CD14-positive monocyte (primary cell): ENCODE data around the gene TMEM164. TPM values are rescaled to one million over a fixed set of nuclear protein-coding genes. Genes with fewer than 3 reads are reported as not detected.

Experiments
- DNase-seq, 3 donors: peaks; one replicate each; pipeline ENCODE4 v3.0.0-alpha.2; 2011 to 2022
- H2AFZ ChIP-seq: 2 replicates; pipeline ENCODE4 v1.6.0; 2012; ENCODE audit warnings: mild to moderate bottlenecking, low read depth, low read length, inconsistent platforms; ENCODE audit not compliant: insufficient read depth, poor library complexity, severe bottlenecking
- H3K27ac ChIP-seq, 2 donors: 1 replicate in 1 of 2; 2 replicates in 1 of 2; pipeline ENCODE4 v1.5.1; 2012 to 2013; ENCODE audit warnings: low read length in 2 of 2, control low read depth in 1 of 2, inconsistent platforms in 1 of 2, low read depth in 1 of 2, mild to moderate bottlenecking in 1 of 2
- H3K27me3 ChIP-seq, 2 donors: one replicate each; pipeline versions ENCODE4 v1.6.0 to v1.6.1; 2011 to 2013; ENCODE audit warnings: low read length in 2 of 2; ENCODE audit not compliant: control insufficient read depth in 2 of 2, insufficient read depth in 2 of 2
- H3K36me3 ChIP-seq, 2 donors: replicated peaks in 1 of 2; 1 replicate in 1 of 2; 2 replicates in 1 of 2; pipeline versions ENCODE4 v1.5.1 to v1.6.1; 2012 to 2013; ENCODE audit warnings: low read length in 2 of 2, control low read depth in 1 of 2, inconsistent platforms in 1 of 2, mild to moderate bottlenecking in 1 of 2; ENCODE audit not compliant: insufficient read depth in 2 of 2, control insufficient read depth in 1 of 2
- H3K4me1 ChIP-seq, 2 donors: 1 replicate in 1 of 2; 2 replicates in 1 of 2; pipeline versions ENCODE4 v1.5.1 to v1.6.1; 2012 to 2013; ENCODE audit warnings: low read length in 2 of 2, control low read depth in 1 of 2, inconsistent platforms in 1 of 2, mild to moderate bottlenecking in 1 of 2, moderate library complexity in 1 of 2; ENCODE audit not compliant: insufficient read depth in 2 of 2, control insufficient read depth in 1 of 2
- H3K4me2 ChIP-seq: replicated peaks from 2 replicates; pipeline ENCODE3; 2012; ENCODE audit warnings: low read length, moderate library complexity, mild to moderate bottlenecking; ENCODE audit not compliant: poor library complexity, severe bottlenecking; ENCODE audit errors: extremely low read depth
- H3K4me3 ChIP-seq, 3 experiments: fragments of 200-600 bp in 1 of 3; sonication (generic) in 1 of 3; replicated peaks in 1 of 3; 1 replicate in 2 of 3; 2 replicates in 1 of 3; pipeline ENCODE4 v1.5.1; 2011 to 2013; ENCODE audit warnings: low read length in 3 of 3, mild to moderate bottlenecking in 3 of 3, control low read depth in 2 of 3, low read depth in 2 of 3, inconsistent platforms in 1 of 3, moderate library complexity in 1 of 3
- H3K79me2 ChIP-seq: 2 replicates; pipeline ENCODE4 v1.6.0; 2012; ENCODE audit warnings: mild to moderate bottlenecking, control low read depth, inconsistent platforms, low read length, moderate library complexity; ENCODE audit not compliant: insufficient read depth
- H3K9ac ChIP-seq: 2 replicates; pipeline ENCODE4 v1.6.0; 2017; ENCODE audit warnings: low read length, mild to moderate bottlenecking; ENCODE audit not compliant: insufficient read depth, poor library complexity, severe bottlenecking
- H3K9me3 ChIP-seq, 2 donors: replicated peaks in 1 of 2; 1 replicate in 1 of 2; 2 replicates in 1 of 2; pipeline versions ENCODE4 v1.5.1 to v1.6.1; 2012 to 2013; ENCODE audit warnings: low read length in 2 of 2, control low read depth in 1 of 2; ENCODE audit not compliant: control insufficient read depth in 1 of 2, insufficient read depth in 1 of 2
- H4K20me1 ChIP-seq: 2 replicates; pipeline ENCODE4 v1.6.0; 2012; ENCODE audit warnings: mild to moderate bottlenecking, low read length, control low read depth, moderate library complexity; ENCODE audit not compliant: insufficient read depth
- H3K27ac Mint-ChIP-seq, 7 donors: one replicate each; pipeline ENCODE4 v1.8.0; 2020; ENCODE audit warnings: mild to moderate bottlenecking in 7 of 7, mixed read lengths in 7 of 7, moderate library complexity in 6 of 7, inconsistent platforms in 2 of 7
- H3K27me3 Mint-ChIP-seq, 3 donors: one replicate each; pipeline ENCODE4 v1.8.0; 2021 to 2022; ENCODE audit warnings: low read depth in 3 of 3, mild to moderate bottlenecking in 3 of 3, mixed read lengths in 3 of 3, moderate library complexity in 3 of 3, inconsistent platforms in 1 of 3
- H3K36me3 Mint-ChIP-seq, 2 donors: one replicate each; pipeline ENCODE4 v1.8.0; 2020; ENCODE audit warnings: mixed read lengths in 2 of 2, inconsistent platforms in 1 of 2, mild to moderate bottlenecking in 1 of 2
- H3K4me1 Mint-ChIP-seq: one replicate; pipeline ENCODE4 v1.8.0; 2020; ENCODE audit warnings: mild to moderate bottlenecking, mixed read lengths
- H3K4me3 Mint-ChIP-seq, 2 donors: one replicate each; pipeline ENCODE4 v1.8.0; 2020; ENCODE audit warnings: mild to moderate bottlenecking in 2 of 2, mixed read lengths in 2 of 2, moderate library complexity in 1 of 2
- H3K9me3 Mint-ChIP-seq, 7 donors: one replicate each; pipeline ENCODE4 v1.8.0; 2020 to 2022; ENCODE audit warnings: mixed read lengths in 7 of 7, mild to moderate bottlenecking in 6 of 7, moderate library complexity in 6 of 7, inconsistent platforms in 2 of 7
- WGBS: methylation state at CpG from one replicate; pipeline ENCODE4 v1.1.5; 2013; ENCODE audit warnings: missing lambda C conversion rate; ENCODE audit not compliant: insufficient coverage; 5-methylcytosine and 5-hydroxymethylcytosine counted together
- intact Hi-C, 2 donors: fragments of 100-400 bp; cut with micrococcal nuclease; formaldehyde crosslinking; loops; one replicate each; pipeline versions ENCODE4 v1.15.0 to v1.15.1; 2023
- polyA plus RNA-seq, 3 donors: library from polyadenylated mRNA; depleted of rRNA in 1 of 3; unstranded in 2 of 3; stranded (reverse) in 1 of 3; fragments of 300-500 nt in 2 of 3; fragments of >200 nt in 1 of 3; fragmentation: Illumina TruSeq in 2 of 3; gene quantifications; 1 replicate in 2 of 3; 2 replicates in 1 of 3; pipeline ENCODE4 v1.2.3, GENCODE V29; 2012 to 2021
- TF ChIP-seq, protein P1 (sequence below): fragments of 200-600 bp; IDR thresholded peaks from one replicate; pipeline ENCODE4 v1.8.0; 2022; ENCODE audit warnings: antibody characterized with exemption, mild to moderate bottlenecking

The TMEM164 gene
- polyA plus RNA-seq, 3 donors: 5.3 to 39.5 (median 7.3) TPM

GRCh38 chrX:110004731-110005369 lies 1.9 kb downstream of the TMEM164 start:
- no CpG with 5 or more reads among the region's 3 CpGs for WGBS
- H3K27ac ChIP-seq: peak overlapping the region in 1 of 2 donors; percentile 24
- H3K79me2 ChIP-seq: peaks cover 69% of the 10 kb centered on the region
- H3K4me1 ChIP-seq: peaks cover 57 to 59% of the 10 kb centered on the region in 2 donors
- no peaks in the 10 kb centered on the region for H3K27me3 ChIP-seq
- H3K9me3 ChIP-seq: no peaks in the 10 kb centered on the region
- intact Hi-C loops: loop anchor here in 1 of 2 donors (10.0 kb wide), 1 partner anchor 80 kb away; no protein-coding TSS in a partner anchor
- peak overlapping the region; percentile 90 to 92 for H3K4me3 Mint-ChIP-seq
- no peak overlapping the region for H2AFZ ChIP-seq
- peaks cover 46% of the 10 kb centered on the region for H4K20me1 ChIP-seq
- H3K4me2 ChIP-seq: peak overlapping the region; percentile 85
- no peak overlapping the region for H3K9ac ChIP-seq
- peak overlapping the region in 1 of 3 experiments; percentile 83 for H3K4me3 ChIP-seq
- peaks cover 66% of the 10 kb centered on the region for H3K4me1 Mint-ChIP-seq
- peaks cover 6 to 8% of the 10 kb centered on the region in 2 donors for H3K36me3 Mint-ChIP-seq
- TF ChIP-seq, protein P1, sequence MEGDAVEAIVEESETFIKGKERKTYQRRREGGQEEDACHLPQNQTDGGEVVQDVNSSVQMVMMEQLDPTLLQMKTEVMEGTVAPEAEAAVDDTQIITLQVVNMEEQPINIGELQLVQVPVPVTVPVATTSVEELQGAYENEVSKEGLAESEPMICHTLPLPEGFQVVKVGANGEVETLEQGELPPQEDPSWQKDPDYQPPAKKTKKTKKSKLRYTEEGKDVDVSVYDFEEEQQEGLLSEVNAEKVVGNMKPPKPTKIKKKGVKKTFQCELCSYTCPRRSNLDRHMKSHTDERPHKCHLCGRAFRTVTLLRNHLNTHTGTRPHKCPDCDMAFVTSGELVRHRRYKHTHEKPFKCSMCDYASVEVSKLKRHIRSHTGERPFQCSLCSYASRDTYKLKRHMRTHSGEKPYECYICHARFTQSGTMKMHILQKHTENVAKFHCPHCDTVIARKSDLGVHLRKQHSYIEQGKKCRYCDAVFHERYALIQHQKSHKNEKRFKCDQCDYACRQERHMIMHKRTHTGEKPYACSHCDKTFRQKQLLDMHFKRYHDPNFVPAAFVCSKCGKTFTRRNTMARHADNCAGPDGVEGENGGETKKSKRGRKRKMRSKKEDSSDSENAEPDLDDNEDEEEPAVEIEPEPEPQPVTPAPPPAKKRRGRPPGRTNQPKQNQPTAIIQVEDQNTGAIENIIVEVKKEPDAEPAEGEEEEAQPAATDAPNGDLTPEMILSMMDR: no peak
- DNase-seq: no peak
- peaks cover 0 to 14% (median 0%) of the 10 kb centered on the region in 3 donors for H3K27me3 Mint-ChIP-seq
- peaks cover 0 to 13% (median 6%) of the 10 kb centered on the region in 7 donors for H3K9me3 Mint-ChIP-seq
- peak overlapping the region in 2 of 7 donors; percentile 10 to 11 for H3K27ac Mint-ChIP-seq
- peaks cover 0 to 5% of the 10 kb centered on the region in 2 donors for H3K36me3 ChIP-seq

- H3K4me3 Mint-ChIP-seq: peak overlapping the region in 1 of 2 donors; percentile 76
- H3K4me3 ChIP-seq: peak overlapping the region in 1 of 3 experiments; percentile 28
- DNase-seq: no peak
- H3K27me3 Mint-ChIP-seq: peaks cover 0 to 12% (median 0%) of the 10 kb centered on the region in 3 donors
- peaks cover 0 to 13% (median 6%) of the 10 kb centered on the region in 7 donors for H3K9me3 Mint-ChIP-seq
- H3K4me1 Mint-ChIP-seq: peaks cover 79% of the 10 kb centered on the region
- peak overlapping the region in 1 of 7 donors; percentile 42 for H3K27ac Mint-ChIP-seq
- no CpG with 5 or more reads among the region's 2 CpGs for WGBS
- H3K79me2 ChIP-seq: peaks cover 82% of the 10 kb centered on the region
- H3K36me3 ChIP-seq: peaks cover 0 to 5% of the 10 kb centered on the region in 2 donors
- no peak overlapping the region for H3K9ac ChIP-seq
- TF ChIP-seq, protein P1: no peak
- no peak overlapping the region for H2AFZ ChIP-seq
- peaks cover 46% of the 10 kb centered on the region for H4K20me1 ChIP-seq
- intact Hi-C loops: loop anchor here in 1 of 2 donors (10.0 kb wide), 1 partner anchor 79 kb away; no protein-coding TSS in a partner anchor
- H3K27ac ChIP-seq: no peak overlapping the region
- H3K4me1 ChIP-seq: peaks cover 70 to 72% of the 10 kb centered on the region in 2 donors
- no peaks in the 10 kb centered on the region for H3K9me3 ChIP-seq
- H3K36me3 Mint-ChIP-seq: peaks cover 6 to 9% of the 10 kb centered on the region in 2 donors
- peak overlapping the region; percentile 85 for H3K4me2 ChIP-seq
- H3K27me3 ChIP-seq: no peaks in the 10 kb centered on the region
Measured at GRCh38 chrX:110006161-110006560, 3.2 kb downstream of the TMEM164 start.
